Kidney epithelial cell (primary cell): ENCODE measurements around the gene ERN1. TPM values are rescaled to one million over a fixed set of nuclear protein-coding genes. Genes with fewer than 3 reads are reported as not detected.

Experiments
- DNase-seq: peaks from one replicate; pipeline ENCODE4 v3.0.0-alpha.2; 2010; ENCODE audit warnings: low read depth
- H3K27me3 ChIP-seq: 2 replicates; pipeline ENCODE4 v1.6.0; 2011; ENCODE audit warnings: low read length; ENCODE audit not compliant: control insufficient read depth, insufficient read depth
- H3K36me3 ChIP-seq: 2 replicates; pipeline ENCODE4 v1.5.1; 2011; ENCODE audit warnings: low read length; ENCODE audit not compliant: control insufficient read depth, insufficient read depth
- H3K4me3 ChIP-seq: 2 replicates; pipeline ENCODE4 v1.5.1; 2011; ENCODE audit warnings: low read depth, mild to moderate bottlenecking, control low read depth, low read length
- total RNA-seq: library from RNA; depleted of rRNA; stranded (reverse); fragments of >200 nt; gene quantifications from 2 replicates; pipeline ENCODE4 v1.2.3, GENCODE V29; 2015
- TF ChIP-seq, protein P1 (sequence below): IDR thresholded peaks from 2 replicates; pipeline ENCODE4 v1.5.1; 2011; ENCODE audit warnings: mild to moderate bottlenecking, moderate library complexity, low read length, control low read depth, inconsistent platforms; ENCODE audit not compliant: insufficient read depth, poor library complexity, severe bottlenecking

Gene ERN1
- total RNA-seq, 1 donor from 2014 or later: 19.6 TPM

GRCh38 chr17:64155751-64156544 lies 26.0 kb upstream of the ERN1 start:
- Histone ChIP-seq H3K4me3 (no peak overlapping the region), H3K27me3 (no peaks in the 10 kb centered on the region), H3K36me3 (no peaks in the 10 kb centered on the region)
- TF ChIP-seq, protein P1, sequence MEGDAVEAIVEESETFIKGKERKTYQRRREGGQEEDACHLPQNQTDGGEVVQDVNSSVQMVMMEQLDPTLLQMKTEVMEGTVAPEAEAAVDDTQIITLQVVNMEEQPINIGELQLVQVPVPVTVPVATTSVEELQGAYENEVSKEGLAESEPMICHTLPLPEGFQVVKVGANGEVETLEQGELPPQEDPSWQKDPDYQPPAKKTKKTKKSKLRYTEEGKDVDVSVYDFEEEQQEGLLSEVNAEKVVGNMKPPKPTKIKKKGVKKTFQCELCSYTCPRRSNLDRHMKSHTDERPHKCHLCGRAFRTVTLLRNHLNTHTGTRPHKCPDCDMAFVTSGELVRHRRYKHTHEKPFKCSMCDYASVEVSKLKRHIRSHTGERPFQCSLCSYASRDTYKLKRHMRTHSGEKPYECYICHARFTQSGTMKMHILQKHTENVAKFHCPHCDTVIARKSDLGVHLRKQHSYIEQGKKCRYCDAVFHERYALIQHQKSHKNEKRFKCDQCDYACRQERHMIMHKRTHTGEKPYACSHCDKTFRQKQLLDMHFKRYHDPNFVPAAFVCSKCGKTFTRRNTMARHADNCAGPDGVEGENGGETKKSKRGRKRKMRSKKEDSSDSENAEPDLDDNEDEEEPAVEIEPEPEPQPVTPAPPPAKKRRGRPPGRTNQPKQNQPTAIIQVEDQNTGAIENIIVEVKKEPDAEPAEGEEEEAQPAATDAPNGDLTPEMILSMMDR: no peak
- no peak for DNase-seq

GRCh38 chr17:64155129-64155528 lies 25.2 kb upstream of the ERN1 start:
- no peak overlapping the region for H3K4me3 ChIP-seq
- no peaks in the 10 kb centered on the region for H3K36me3 ChIP-seq
- TF ChIP-seq, protein P1: no peak
- no peaks in the 10 kb centered on the region for H3K27me3 ChIP-seq
- no peak for DNase-seq

GRCh38 chr17:64154717-64155116 lies 24.8 kb upstream of the ERN1 start:
- TF ChIP-seq, protein P1: no peak
- no peak overlapping the region for H3K4me3 ChIP-seq
- DNase-seq: no peak
- H3K27me3 ChIP-seq: no peaks in the 10 kb centered on the region
- H3K36me3 ChIP-seq: no peaks in the 10 kb centered on the region

DNA sequence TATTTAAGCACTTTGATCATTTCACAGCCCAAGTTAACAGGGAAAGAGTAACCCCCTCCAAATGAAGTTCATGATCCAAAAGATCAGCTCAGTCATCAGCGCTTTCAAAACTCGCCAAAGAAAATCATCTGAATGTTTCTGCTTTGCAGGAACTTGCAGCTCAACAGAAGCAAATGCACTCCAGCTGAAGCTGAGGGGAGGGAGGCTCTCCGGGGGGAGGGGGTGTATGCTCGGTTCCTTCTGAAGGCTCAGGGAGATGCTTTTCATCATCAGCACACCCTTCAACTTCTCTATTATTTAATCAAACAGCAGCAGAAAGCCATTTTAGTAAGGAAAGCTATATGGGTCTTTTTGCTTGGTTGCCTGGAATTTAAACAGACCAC lies 24.4 kb upstream of the ERN1 start:
- DNase-seq: no peak
- no peak overlapping the region for H3K4me3 ChIP-seq
- TF ChIP-seq, protein P1: no peak
- no peaks in the 10 kb centered on the region for H3K36me3 ChIP-seq
- H3K27me3 ChIP-seq: no peaks in the 10 kb centered on the region

DNA sequence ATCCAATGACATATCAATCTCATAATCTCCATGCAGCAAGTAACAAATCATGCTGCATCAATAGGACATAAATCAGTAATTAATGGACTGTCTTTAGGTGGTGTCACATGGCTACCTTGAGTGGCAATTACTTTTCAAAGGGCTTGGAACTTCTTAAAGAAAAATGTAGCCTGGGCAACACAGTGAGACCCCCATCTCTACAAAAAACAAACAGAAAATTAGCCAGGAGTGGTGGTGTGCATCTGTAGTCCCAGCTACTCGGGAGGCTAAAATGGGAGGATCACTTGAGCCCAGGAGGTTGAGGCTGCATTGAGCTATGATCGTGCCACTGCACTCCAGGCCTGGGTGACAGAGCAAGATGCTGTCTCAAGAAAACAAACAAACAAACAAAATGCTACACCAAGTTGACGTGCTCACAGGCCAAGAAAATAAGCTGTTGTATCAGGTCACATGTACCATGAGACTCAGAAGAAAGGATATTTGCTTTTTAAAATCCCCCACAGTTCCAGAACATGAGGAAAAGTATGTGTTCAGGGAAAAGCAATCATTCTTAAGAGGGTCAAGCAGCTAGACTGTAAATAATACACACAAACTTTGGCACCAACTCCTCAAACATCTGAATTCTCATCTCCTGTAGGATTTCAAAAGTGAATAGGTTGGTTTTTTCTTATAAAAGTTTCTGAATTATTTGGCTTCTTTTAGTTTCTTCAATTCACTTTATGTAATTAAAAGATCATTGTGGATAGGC lies 23.8 kb upstream of the ERN1 start:
- no peaks in the 10 kb centered on the region for H3K27me3 ChIP-seq
- TF ChIP-seq, protein P1: no peak
- no peak overlapping the region for H3K4me3 ChIP-seq
- no peak for DNase-seq
- no peaks in the 10 kb centered on the region for H3K36me3 ChIP-seq
